Activated CD4-positive, alpha-beta T cell treated with anti-CD3 and anti-CD28 coated beads, Interleukin-2, amount 50 U/mL, for 4 hours (primary cell): ENCODE data around the gene ALKBH5.
A peak's percentile ranks its signal among the peaks of the same experiment; 100 is the strongest.

Experiments used
- DNase-seq, 2 experiments: peaks; one replicate each; pipeline ENCODE4 v3.0.0-alpha.2; 2020

ALKBH5 gene

DNA sequence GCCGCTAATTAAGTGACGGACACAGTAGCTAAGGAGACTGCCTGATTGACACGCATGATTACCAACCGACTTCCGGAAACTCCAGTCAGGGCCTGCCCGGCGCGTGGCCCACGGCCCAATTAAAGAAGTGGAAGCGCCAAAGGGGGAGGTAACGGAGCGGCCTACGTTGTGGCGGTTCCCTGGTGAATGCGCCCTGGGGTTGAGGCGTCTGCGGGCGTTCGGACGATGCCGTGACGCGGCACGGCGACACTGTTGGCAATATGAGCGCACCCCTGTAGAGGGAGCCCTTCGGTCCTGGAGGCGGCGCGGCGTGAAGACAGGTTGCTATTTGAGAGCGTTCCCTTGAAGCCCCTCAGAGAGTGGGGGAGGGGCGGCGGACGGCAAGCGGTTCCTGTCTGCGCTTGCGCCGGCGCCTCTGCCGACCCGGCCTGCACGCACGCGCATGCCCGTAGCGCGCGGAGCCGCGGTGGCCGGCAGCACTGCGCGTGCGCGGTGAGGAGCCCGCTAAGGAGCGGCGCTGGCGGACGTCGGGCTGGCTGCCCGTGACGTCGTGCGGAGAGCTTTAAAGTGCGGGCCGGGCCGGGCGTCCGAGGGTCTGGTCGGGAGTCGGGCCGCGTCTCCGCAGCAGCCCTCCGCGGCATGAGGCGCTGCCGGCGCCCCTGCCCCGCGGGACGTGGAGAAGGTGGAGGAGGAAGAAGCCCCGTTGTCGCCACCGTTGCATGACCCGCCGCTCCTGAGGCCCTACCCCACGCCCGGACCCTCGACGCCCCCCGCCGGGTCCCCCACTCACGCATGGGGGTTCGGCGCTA, at the start of gene ALKBH5:
TSS of gene ALKBH5 (plus strand) at position 495 of the 809 bp plus-strand sequence. CDS start 416 bp downstream, outside the sequence.
- peak; percentile 93 to 95 for DNase-seq

DNA sequence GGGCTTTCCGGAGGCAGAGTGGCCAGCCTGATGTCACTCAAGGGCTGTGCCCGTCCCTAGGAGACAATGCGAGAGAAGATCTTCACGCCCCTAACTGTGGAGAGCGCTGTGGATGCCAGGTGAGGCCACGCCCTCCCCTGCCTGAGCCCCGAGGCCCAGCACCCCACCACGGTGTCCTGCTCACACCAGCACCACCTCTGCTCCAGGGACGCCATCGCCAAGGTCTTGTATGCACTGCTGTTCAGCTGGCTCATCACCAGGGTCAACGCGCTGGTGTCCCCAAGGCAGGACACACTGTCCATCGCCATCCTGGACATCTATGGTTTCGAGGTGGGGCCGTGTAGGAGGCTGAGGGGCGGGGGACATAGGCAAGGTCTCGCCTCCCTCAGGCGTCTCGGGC, 47.3 kb upstream of the ALKBH5 start:
- DNase-seq, result no peak

DNA sequence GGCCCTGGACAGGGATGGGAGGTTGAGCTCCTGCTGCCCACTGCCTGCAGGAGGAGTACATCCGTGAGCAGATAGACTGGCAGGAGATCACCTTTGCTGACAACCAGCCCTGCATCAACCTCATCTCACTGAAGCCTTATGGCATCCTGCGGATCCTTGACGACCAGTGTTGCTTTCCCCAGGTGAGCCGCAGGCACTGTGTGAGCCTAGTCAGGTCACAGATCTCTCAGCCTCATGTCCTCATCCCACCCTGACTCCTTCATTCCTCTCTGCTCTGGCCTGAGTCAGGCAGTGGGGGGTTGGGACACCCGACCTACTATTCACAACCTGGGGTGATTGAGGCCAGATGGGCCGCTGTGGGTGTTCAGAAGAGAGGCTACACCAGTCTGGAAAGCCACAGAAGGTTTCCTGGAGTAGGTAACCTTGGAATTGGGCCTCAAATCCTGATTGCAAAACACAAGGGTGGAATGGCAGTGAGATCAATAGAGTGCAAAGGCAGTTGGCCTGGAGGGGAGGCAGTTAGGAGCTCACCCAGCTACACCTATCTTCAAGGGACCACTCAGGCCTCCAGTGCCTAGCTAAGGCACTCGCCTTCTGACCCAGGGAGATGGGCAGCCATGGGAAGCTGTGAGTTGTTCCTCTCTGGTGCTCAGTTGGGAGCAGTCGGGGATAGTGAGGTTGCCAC, 45.4 kb upstream of the ALKBH5 start:
- DNase-seq, result no peak

DNA sequence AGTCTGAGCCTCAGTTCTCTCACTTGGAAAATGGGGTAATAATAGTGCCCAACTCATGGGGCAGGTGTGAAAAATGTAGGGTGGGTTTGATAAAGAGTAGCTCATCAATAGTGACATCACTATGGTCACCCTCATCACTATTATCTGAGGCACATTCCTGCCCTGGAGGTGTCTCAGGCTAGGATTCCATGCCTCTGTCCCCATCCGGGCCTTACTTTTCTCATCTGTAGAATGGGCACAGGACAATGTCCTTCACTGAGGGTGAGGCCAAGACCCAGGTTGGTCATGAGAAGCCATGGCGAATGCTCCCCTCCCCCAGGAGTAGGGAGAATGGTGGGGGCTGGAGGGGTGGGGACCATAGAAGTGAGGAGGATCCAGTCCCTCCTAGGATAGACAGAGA, 44.5 kb upstream of the ALKBH5 start:
- no peak for DNase-seq

DNA sequence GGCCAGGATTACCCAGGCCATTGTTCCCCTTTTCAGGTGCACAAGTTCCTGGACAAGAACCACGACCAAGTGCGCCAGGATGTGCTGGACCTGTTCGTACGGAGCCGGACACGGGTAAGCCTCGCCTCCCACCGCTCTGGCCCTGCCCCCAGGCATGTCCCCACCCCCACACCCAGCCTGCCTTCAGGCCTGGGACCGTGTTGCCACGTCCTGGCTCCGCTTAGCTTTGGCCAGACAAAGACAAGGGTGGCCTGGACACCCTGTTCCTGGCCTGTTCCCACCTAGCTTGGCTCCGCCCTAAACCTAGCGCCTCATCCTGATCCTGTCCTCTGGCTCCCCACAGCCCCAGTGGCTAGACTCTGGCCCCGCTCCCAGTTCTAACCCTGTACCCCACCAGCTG, 44.1 kb upstream of the ALKBH5 start:
- no peak for DNase-seq

GRCh38 chr17:18139949-18140348, 43.7 kb upstream of the ALKBH5 start:
- DNase-seq, result no peak

DNA sequence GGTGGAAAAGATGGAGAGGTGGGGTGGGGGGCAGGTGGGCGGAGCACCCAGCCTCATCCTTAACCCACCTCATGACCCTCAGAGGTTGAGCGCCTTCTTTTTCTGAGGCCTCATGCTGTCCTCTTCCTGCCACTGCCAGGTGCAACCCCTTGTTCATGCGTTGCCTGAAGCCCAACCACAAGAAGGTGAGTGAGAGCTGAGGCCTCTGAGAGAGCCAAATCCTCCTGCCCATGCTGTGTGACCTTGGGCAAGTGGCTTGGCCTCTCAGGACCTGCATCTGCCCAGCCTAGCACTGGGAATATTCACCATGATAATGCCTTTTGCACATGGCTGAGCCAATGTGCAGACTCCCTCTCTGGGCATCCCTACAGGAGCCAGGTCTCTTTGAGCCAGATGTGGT, 43.0 kb upstream of the ALKBH5 start:
- no peak for DNase-seq

- no peak for DNase-seq
These were observed 42.3 kb upstream of the ALKBH5 start for GRCh38 chr17:18141210-18141803.

GRCh38 chr17:18142417-18142816, 41.2 kb upstream of the ALKBH5 start:
- DNase-seq, result no peak

DNA sequence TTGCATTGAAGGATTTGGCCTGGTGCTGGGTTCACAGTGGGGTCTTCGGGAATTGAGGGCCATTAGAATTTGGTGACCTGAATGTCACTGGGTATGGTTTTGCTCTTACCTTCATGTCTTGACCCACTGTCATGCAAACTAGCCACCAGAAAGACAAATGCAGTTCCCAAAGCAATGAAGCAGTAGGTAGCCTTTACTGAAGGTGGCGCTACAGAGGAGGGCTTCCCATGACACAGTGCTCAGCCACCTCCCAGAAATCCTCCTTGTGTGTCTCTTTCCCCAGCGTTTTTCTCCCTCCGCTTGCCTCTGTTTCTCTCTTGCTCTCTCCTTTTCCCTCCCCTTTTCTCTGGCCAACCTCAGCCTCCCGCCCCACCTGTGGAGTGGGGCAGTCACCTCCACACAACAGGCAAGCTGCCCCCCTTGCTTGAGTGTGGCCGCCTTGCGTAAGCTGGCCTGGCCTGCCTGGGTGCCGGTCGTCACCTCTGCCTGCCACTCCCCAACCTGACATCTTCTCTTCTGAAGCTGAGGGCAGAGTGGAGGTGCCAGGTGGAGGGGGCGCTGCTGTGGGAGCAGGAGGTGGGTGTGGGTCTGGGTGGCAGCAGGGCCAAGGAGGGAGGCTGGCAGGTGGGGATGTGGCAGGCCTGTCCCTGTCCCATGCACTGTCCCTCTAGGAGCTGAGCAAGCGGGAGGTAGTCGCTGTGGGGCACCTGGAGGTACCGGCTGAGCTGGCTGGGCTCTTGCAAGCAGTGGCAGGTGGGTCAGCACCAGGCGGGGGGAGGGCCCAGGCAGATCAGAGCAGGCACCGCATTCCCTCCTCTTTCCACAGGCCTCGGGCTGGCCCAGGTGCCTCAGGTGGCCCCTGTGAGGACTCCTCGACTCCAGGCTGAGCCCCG, 40.3 kb upstream of the ALKBH5 start:
- no peak for DNase-seq

DNA sequence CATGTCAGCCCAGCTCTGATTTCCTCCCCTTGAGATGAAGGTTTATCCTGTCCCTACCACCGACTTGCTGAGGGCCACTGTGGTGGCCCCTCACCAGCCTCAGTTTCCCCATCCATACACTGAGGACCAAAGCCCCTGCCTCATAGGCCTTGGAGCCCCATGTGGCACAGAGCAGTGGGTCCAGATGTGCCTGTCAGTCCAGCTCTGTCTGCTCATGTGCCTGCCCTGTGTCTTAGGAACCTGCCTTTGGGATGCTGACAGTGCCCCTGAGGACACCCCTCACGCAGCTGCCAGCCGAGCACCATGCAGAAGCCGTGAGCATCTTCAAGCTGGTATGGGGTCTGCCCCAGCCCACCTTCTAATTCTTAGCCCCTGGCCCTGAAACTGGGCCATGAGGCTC, 39.4 kb upstream of the ALKBH5 start:
- no peak for DNase-seq

GRCh38 chr17:18144855-18145254, 38.8 kb upstream of the ALKBH5 start:
- no peak for DNase-seq

DNA sequence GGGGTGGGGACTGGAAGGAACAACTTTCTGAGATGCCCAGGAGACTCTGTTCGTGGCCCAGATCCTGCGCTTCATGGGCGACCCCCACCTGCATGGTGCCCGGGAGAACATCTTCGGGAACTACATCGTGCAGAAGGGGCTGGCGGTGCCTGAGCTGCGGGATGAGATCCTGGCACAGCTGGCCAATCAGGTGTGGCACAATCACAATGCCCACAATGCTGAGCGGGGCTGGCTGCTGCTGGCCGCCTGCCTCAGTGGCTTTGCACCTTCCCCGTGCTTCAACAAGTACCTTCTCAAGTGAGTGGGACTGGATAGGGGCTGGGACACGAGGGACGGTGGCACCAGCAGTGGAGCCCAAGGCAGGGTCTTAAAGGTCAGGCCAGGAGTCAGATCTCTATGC, 37.8 kb upstream of the ALKBH5 start:
- DNase-seq, result no peak

DNA sequence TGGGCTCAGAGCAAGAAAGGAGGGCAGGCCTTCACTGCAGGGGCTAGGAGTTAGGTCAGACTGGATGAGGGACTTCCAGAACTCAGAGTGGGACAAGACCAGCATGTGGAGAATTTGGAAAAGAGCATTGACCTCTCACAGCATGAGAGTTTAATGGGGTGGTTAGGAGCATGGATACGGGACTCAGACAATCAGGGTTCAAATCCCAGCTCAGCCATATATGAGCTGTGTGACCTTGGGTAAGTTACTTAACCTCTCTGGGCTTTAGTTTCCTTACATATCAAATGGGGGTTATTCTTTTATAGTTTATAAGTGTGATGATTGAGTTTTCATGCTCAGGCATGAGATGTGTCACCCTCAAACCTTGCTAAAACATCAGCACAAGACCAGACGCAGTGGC, 37.4 kb upstream of the ALKBH5 start:
- no peak for DNase-seq

DNA sequence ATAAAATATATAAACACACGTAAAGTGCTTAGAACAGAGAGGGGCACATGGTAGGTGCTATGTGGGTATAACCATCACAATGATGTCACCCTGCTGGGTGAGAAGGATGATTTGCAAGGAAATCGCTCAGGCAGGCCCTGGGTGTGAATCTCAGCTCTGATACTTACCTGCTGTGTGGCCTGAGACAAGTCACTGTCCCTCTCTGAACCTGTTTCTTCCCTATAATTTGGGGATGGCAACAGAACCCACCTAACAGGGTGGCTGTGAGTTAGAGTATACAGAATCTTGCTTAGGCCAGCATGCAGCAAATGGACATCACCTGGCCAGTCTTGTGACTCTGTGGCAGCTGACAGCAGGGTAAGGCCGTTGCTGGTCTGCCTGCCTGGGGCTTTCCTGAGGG, 36.6 kb upstream of the ALKBH5 start:
- no peak for DNase-seq

- DNase-seq, result no peak
These were observed 35.0 kb upstream of the ALKBH5 start for GRCh38 chr17:18148586-18148985.

GRCh38 chr17:18151290-18151689, 32.3 kb upstream of the ALKBH5 start:
- DNase-seq, result no peak

- no peak for DNase-seq
These were observed 28.4 kb upstream of the ALKBH5 start for GRCh38 chr17:18155179-18155578.

GRCh38 chr17:18156171-18156975, 27.3 kb upstream of the ALKBH5 start:
- no peak for DNase-seq

DNA sequence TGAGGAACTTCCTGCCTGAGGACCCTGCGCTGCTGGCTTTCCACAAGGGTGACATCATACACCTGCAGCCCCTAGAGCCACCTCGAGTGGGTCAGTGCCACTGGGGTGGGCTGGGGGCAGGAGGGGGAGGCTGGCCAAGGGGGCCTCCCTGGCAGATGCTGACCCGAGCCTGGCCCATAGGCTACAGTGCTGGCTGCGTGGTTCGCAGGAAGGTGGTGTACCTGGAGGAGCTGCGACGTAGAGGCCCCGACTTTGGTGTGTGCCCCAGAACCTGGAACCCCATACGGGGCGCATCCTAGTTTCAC, 26.7 kb upstream of the ALKBH5 start:
- DNase-seq, result no peak

DNA sequence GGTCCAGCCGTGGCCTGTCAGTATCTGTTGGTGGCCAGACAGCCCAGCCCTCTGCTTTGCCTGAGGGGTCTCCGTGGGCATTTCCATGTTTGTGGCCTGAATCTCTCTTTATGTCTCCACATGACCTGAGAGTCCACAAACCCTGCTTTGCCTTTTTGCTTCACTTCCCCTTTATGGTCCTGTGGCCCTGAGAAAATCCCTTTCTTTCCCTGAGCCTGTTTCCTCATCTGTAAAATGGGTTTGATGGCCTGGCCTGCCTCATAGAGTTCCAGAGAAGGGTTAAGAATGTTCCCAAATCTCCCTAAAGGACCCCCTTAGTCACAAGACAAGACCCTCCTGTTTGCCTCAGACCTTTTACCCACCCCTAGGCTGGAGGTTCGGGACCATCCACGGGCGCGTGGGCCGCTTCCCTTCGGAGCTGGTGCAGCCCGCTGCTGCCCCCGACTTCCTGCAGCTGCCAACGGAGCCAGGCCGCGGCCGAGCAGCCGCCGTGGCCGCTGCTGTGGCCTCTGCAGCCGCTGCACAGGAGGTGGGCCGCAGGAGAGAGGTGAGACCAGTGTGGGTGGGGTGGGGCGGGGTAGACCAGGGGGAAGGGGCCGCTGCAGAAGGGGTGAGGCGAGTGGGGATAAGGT, 26.2 kb upstream of the ALKBH5 start:
- DNase-seq, result no peak
